Lower leg skin (tissue), 4 donors: Measurements from ENCODE around the gene ZNHIT1. TPM values are rescaled to one million over a fixed set of nuclear protein-coding genes. Genes with fewer than 3 reads are reported as not detected.

Experiments
- DNase-seq, 2 donors: peaks; one replicate each; pipeline ENCODE4 v3.0.0-alpha.2; 2019; ENCODE audit warnings: low spot score in 2 of 2
- H3K4me3 ChIP-seq: fragments of 200-600 bp; sonication (generic); 2 replicates; pipeline ENCODE4 v1.5.1; 2017; ENCODE audit warnings: mild to moderate bottlenecking, low read depth; ENCODE audit not compliant: poor library complexity, severe bottlenecking
- CTCF ChIP-seq, 3 donors: fragments of 450-650 bp; IDR thresholded peaks; one replicate each; pipeline ENCODE4 v1.5.1; 2016; ENCODE audit warnings: antibody characterized with exemption in 3 of 3, mild to moderate bottlenecking in 3 of 3, moderate library complexity in 2 of 3
- POLR2A ChIP-seq, 2 donors: fragments of 450-650 bp; IDR thresholded peaks; one replicate each; pipeline ENCODE4 v1.6.1; 2016 to 2017; ENCODE audit warnings: antibody characterized with exemption in 2 of 2, mild to moderate bottlenecking in 1 of 2, moderate library complexity in 1 of 2
- WGBS, 2 donors: methylation state at CpG; one replicate each; pipeline ENCODE4 v1.1.5; 2018; 5-methylcytosine and 5-hydroxymethylcytosine counted together
- intact Hi-C: fragments of 100-400 bp; cut with DNase I; formaldehyde crosslinking; loops from one replicate; pipeline ENCODE4 v1.15.0; 2023; ENCODE audit warnings: low total_unique reads
- total RNA-seq, 4 donors: library from RNA; depleted of rRNA; stranded (reverse); fragments of >200 nt; gene quantifications; one replicate each; pipeline ENCODE4 v1.1.0, GENCODE V29; 2016

Gene ZNHIT1
- total RNA-seq, 4 donors from 2014 or later = 45.3 to 87.6 (median 72.3) TPM

DNA sequence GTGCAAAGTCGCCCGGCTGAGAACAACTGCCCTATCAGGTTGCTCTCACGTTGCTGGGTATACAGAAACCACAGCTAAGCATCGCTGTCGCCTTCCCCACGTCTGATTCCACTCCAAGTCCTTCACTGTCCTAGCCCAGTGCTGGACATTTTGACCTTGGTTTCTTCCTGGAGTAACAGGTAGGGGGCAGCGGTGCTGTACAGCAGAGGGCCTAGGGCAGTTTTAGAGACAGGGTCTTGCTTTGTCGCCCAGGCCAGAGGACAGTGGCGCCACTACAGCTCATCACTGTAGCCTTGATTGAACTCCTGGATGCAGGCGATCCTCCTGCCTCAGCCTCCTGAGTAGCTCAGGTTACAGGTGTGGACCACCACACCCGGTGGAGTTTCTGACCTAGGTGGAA lies 17.1 kb downstream of the ZNHIT1 start:
- WGBS, 2 donors = 74 to 79% methylated on average over 11 of the region's 11 CpGs
- intact Hi-C loops = no loop called here
- TF ChIP-seq POLR2A (IDR thresholded peaks at IDR 0.05) (no peak), CTCF (IDR thresholded peaks at IDR 0.05) (no peak)
- no peak for DNase-seq
- H3K4me3 ChIP-seq = no peak overlapping the region

GRCh38 chr7:101235522-101235921 lies 17.6 kb downstream of the ZNHIT1 start:
- WGBS, 2 donors = 66 to 72% methylated on average over 9 of the region's 9 CpGs
- intact Hi-C loops = no loop called here
- H3K4me3 ChIP-seq = no peak overlapping the region

DNA sequence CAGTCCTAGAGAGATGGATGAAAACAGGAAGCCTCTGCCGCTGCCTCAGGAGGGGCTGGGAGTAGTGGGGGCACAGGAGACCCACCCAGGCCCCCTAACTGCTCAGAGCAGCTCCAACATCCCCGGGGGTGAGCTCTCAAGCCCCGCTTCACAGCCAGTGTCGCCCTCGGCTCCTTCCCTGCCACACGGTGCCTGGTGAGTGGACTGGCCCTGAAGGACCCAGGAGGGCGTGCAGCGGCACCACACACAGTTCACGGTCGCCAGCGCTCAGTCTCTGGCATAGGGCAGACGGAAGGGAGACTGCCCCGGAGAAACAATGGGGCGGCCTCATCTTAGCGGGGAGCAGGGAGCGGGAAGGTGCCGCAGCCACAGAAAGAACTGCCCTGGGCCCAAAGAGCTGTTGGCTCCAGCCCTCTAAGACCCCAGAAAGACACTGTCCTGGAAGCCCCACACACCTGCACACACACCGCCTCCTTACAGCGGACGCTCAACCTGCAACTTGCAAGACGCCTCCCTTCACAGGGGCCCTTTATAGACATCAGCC lies 18.4 kb downstream of the ZNHIT1 start:
- DNase-seq = no peak
- intact Hi-C loops = no loop called here
- no peak overlapping the region for H3K4me3 ChIP-seq
- TF ChIP-seq POLR2A (IDR thresholded peaks at IDR 0.05) (no peak), CTCF (IDR thresholded peaks at IDR 0.05) (no peak)
- WGBS, 2 donors = 81 to 82% methylated on average over 21 of the region's 21 CpGs

More at GRCh38 chr7:101235522-101235921, 17.6 kb downstream of the ZNHIT1 start:
- TF ChIP-seq CTCF (IDR thresholded peaks at IDR 0.05) (no peak), POLR2A (IDR thresholded peaks at IDR 0.05) (no peak)
- DNase-seq = no peak

DNA sequence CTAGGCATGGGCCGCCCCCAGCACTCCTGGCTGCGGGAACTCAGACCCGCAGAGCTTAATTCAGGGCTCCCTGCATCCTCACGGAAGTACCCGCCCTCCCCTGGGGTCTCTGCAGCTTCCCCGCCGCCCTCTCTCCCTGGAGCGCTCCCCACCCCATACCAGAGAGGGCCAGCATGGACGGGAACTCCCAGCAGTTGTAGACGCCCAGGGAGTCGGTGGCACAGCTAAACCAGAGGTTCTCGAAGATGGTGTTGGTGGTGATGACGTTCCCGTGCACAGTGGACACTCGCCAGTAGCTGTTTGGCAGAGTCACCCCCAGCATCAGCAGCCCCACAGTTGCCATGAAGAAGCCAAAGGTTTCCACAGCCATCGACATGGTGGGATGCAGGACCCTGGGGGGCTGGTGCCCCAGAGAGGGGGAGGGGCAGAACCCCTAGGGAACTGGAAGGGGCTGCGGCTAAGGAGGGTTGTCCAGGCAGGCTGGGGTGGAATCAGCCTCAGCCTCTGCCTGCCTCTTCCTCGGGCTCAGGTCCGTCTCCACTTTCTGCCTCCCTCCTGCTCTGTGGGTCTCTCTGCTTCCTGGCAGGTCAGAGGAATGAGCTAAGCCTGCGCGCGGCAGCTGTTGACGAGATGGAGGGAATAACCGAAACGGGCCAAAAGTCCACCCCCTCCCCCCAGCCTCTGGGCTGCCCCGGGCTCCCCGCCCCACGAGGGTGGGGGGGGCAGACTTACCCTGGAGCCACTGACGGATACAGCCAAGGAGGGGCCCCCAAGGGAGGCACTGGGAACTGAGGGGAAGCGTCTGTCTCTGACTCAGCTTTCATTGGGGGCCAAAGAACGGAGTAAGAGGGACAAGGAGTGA lies 19.5 kb downstream of the ZNHIT1 start, which contains the start of gene CLDN15:
Gene CLDN15, minus strand, starts transcription at position 597 of the 862 bp plus-strand sequence. Its CDS starts 221 bp downstream, at position 376.
- no peak for TF ChIP-seq CTCF (IDR thresholded peaks at IDR 0.05)
- TF ChIP-seq POLR2A (IDR thresholded peaks at IDR 0.05) = no peak
- peak; percentile 49 to 91 for DNase-seq
- intact Hi-C loops = no loop called here
- 51 to 61% methylated on average over 23 to 29 of the region's 31 CpGs for WGBS, 2 donors
- no peak within 1 kb of the TSS for H3K4me3 ChIP-seq

DNA sequence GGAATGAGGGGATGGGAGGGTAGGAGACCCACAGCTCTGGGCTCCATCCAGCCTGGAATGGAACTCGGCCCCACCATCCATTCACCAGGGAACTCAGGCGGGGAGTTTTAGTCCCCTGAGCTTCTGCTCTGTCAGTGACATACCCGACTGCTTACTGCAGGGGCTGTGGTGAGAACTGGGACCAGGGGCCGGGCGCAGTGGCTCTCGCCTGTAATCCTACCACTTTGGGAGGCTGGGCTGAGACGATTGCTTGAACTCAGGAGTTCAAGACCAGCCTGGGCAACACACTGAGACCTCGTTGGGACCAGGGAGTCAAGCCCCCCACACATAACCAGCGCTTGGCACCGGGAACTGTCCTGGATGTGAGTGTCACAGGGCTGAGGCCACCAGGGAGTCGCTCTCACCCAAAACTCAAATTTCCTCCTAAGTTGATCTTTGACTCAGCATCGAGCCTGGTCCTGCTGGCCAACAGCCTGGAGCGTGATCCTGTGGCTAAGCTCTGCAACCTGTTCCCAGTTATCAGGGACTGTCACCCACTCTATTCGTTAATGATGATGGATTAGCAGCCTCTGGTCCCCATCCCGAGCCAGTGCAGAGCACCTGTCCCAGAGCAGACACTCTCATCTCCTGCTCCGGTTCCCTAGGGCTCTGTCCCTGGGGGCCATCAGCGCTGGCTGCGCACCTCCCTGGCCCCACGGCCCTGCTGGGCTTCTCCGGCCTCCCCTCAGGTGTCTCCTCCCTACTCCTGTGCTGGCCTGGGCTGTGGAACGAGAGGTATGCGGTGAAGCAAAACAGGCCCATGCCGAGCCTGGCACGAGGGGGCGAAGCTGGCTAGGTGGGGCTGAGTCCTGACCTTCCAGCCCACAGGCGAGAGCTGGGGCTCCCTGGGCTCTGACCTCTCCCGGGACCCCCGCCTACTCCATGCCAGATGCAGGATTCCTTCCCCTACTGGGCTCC lies 20.5 kb downstream of the ZNHIT1 start:
- H3K4me3 ChIP-seq = no peak overlapping the region
- intact Hi-C loops = no loop called here
- TF ChIP-seq POLR2A (IDR thresholded peaks at IDR 0.05) (no peak), CTCF (IDR thresholded peaks at IDR 0.05) (no peak)
- no peak for DNase-seq
- 66 to 68% methylated on average over 16 to 22 of the region's 28 CpGs for WGBS, 2 donors
